ENCODE data around the gene HHAT. TPM values are rescaled to one million over a fixed set of nuclear protein-coding genes. Genes with fewer than 3 reads are reported as not detected.

The HHAT gene
- total RNA-seq, 4 donors from 2014 or later: 0.31 to 0.33 (median 0.33) TPM; not detected in 1

DNA sequence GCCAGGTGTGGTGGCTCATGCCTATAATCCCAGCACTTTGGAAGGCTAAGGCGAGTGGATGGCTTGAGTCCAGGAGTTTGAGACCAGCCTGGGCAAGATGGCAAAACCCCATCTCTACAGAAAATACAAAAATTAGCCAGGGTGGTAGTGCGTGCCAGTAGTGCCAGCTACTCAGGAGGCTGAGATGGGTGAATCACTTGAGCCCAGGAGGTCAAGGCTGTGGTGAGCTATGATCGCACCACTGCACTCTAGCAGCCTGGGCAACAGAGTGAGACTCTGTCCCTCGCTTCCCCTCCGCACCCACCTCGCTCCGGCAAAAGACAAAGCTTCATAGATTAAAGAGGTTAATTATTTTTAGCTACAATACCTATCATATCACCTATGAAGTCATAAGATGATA lies 100.0 kb downstream of the HHAT start:
- intact Hi-C loops (cut with DNase I; ENCODE audit: low total_unique reads): no loop called here
- TF ChIP-seq, protein P1, sequence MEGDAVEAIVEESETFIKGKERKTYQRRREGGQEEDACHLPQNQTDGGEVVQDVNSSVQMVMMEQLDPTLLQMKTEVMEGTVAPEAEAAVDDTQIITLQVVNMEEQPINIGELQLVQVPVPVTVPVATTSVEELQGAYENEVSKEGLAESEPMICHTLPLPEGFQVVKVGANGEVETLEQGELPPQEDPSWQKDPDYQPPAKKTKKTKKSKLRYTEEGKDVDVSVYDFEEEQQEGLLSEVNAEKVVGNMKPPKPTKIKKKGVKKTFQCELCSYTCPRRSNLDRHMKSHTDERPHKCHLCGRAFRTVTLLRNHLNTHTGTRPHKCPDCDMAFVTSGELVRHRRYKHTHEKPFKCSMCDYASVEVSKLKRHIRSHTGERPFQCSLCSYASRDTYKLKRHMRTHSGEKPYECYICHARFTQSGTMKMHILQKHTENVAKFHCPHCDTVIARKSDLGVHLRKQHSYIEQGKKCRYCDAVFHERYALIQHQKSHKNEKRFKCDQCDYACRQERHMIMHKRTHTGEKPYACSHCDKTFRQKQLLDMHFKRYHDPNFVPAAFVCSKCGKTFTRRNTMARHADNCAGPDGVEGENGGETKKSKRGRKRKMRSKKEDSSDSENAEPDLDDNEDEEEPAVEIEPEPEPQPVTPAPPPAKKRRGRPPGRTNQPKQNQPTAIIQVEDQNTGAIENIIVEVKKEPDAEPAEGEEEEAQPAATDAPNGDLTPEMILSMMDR (IDR thresholded peaks at IDR 0.05 in 4 of 5, conservative IDR thresholded peaks at IDR 0.05 in 1 of 5): no peak
- TF ChIP-seq POLR2A (IDR thresholded peaks at IDR 0.05): no peak
- no peaks in the 10 kb centered on the region for H3K4me1 ChIP-seq
- no peak overlapping the region for H3K27ac ChIP-seq
- no peaks in the 10 kb centered on the region for H3K36me3 ChIP-seq
- no peak for DNase-seq
- no peak for ATAC-seq
- H3K4me3 ChIP-seq: no peak overlapping the region
- peaks cover 0 to 4% (median 0%) of the 10 kb centered on the region in 3 donors for H3K9me3 ChIP-seq
- no peaks in the 10 kb centered on the region for H3K27me3 ChIP-seq
- in situ Hi-C loops (cut with MboI; ENCODE audit: low sequenced_read_pairs in 4 of 4): no loop called here

DNA sequence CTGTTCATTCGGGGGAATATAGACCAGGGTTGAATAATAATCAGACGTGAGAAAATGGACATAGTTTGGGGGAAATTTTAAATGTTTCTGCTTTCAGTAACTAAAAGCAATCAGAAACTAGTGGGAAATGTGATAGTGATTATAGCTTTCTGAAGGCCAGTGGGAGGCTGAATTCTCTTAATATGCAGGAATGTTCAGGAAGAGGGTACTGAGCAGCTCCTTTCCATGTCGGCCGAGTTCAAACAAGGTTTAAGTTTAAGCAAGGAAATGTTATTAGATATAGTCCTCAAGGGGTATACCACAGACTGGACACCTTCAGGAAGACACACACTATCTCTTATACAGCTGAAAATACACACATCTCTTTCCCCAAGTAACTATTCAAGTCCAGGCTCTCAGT lies 105.5 kb downstream of the HHAT start:
- no peaks in the 10 kb centered on the region for H3K27me3 ChIP-seq
- in situ Hi-C loops (cut with MboI; ENCODE audit: low sequenced_read_pairs in 4 of 4) (no loop called here), intact Hi-C loops (cut with DNase I; ENCODE audit: low total_unique reads) (no loop called here)
- TF ChIP-seq POLR2A (IDR thresholded peaks at IDR 0.05): no peak
- TF ChIP-seq, protein P1 (IDR thresholded peaks at IDR 0.05 in 4 of 5, conservative IDR thresholded peaks at IDR 0.05 in 1 of 5): no peak
- no peaks in the 10 kb centered on the region for H3K36me3 ChIP-seq
- no peak for DNase-seq
- no peak overlapping the region for H3K4me3 ChIP-seq
- no peaks in the 10 kb centered on the region for H3K4me1 ChIP-seq
- H3K27ac ChIP-seq: no peak overlapping the region
- H3K9me3 ChIP-seq: no peaks in the 10 kb centered on the region
- no peak for ATAC-seq

DNA sequence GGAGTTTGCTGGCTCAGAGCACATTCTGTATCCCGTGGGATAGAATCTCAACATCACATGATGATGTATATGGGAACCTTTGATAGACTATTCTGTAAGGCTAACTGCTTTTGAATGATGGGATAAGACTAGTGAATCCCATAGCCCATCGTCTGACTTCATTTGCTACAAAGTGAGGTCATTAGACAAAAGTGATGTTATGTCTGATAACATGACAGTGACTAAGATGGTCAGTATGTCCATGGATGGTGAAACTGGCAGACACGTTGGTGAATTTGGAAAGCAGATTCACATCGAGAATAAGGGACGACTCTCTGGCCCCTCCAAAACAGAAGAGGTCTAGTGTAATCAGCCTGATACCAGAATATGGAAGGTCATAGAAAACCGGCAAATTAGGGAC lies 108.4 kb downstream of the HHAT start:
- TF ChIP-seq POLR2A (IDR thresholded peaks at IDR 0.05): no peak
- TF ChIP-seq, protein P1 (IDR thresholded peaks at IDR 0.05 in 4 of 5, conservative IDR thresholded peaks at IDR 0.05 in 1 of 5): no peak
- DNase-seq (no peak), ATAC-seq (no peak)
- H3K9me3 ChIP-seq: no peaks in the 10 kb centered on the region
- no peaks in the 10 kb centered on the region for H3K36me3 ChIP-seq
- no peaks in the 10 kb centered on the region for H3K27me3 ChIP-seq
- no peaks in the 10 kb centered on the region for H3K4me1 ChIP-seq
- intact Hi-C loops (cut with DNase I; ENCODE audit: low total_unique reads): no loop called here
- no peak overlapping the region for H3K27ac ChIP-seq
- H3K4me3 ChIP-seq: no peak overlapping the region
- in situ Hi-C loops (cut with MboI; ENCODE audit: low sequenced_read_pairs in 4 of 4): no loop called here

DNA sequence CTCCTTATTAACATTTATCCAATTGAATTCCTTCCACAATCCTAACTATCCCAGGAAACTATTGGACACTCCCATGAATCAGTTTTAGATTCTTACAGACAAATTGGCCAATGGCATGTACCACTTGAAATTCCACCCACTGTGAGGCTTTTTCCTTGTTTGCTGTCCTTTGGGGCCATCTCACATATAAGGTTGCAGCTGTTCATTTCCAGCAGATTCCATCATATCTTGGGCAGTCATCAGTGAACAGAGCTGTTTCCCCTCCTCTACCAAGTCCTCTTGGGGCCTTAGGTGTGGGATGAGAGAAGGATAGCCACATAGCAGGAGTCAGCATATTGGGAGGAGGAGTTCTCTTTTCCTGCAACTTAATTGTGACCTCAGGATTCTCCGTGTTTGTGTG lies 109.1 kb downstream of the HHAT start:
- Histone ChIP-seq H3K27ac (no peak overlapping the region), H3K36me3 (no peaks in the 10 kb centered on the region), H3K9me3 (no peaks in the 10 kb centered on the region), H3K4me3 (no peak overlapping the region), H3K4me1 (no peaks in the 10 kb centered on the region), H3K27me3 (no peaks in the 10 kb centered on the region)
- intact Hi-C loops (cut with DNase I; ENCODE audit: low total_unique reads) (no loop called here), in situ Hi-C loops (cut with MboI; ENCODE audit: low sequenced_read_pairs in 4 of 4) (no loop called here)
- ATAC-seq (no peak), DNase-seq (no peak)
- TF ChIP-seq, protein P1 (IDR thresholded peaks at IDR 0.05 in 4 of 5, conservative IDR thresholded peaks at IDR 0.05 in 1 of 5): no peak
- no peak for TF ChIP-seq POLR2A (IDR thresholded peaks at IDR 0.05)

Measured in gastrocnemius medialis (tissue), 4 donors.